Measurements from ENCODE around the gene PEX16.

- no peak for TF ChIP-seq EZH2 (IDR thresholded peaks at IDR 0.05)
- TF ChIP-seq FOXP2 (optimal IDR thresholded peaks at IDR 0.05; ENCODE audit: control extremely low read depth, extremely low read length, insufficient read depth): no peak
- peak; percentile 86 for TF ChIP-seq POLR2AphosphoS5 (IDR thresholded peaks at IDR 0.05; ENCODE audit: borderline replicate concordance, low read depth, low read length)
Measured at GRCh38 chr11:45917623-45918330, at the start of gene PEX16.

Measured in SK-N-MC (cell line).